ENCODE results near the gene DPP3. TPM values are rescaled to one million over a fixed set of nuclear protein-coding genes. Genes with fewer than 3 reads are reported as not detected.
A peak's percentile ranks its signal among the peaks of the same experiment; 100 is the strongest.

The DPP3 gene
- total and polyA plus RNA-seq, 12 donors: 6.2 to 28.9 (median 14.7) TPM

GRCh38 chr11:66466225-66467033 is 13.8 kb upstream of the DPP3 start, which contains the start of gene PELI3:
Gene PELI3 (plus strand): TSS chr11:66466905. CDS start chr11:66468129, 1,224 bp downstream.
- ATAC-seq (peak; percentile 97 to 99 (median 99)), DNase-seq (peak; percentile 92 to 97)
- peaks cover 0 to 10% (median 0%) of the 10 kb centered on the region in 11 donors for H3K9me3 ChIP-seq
- WGBS, 2 donors: 1% methylated on average over 37 to 45 of the region's 63 CpGs
- intact Hi-C loops (cut with DNase I): no loop called here
- H3K27me3 ChIP-seq: no peaks in the 10 kb centered on the region
- H3K4me3 ChIP-seq: peak within 1 kb of the TSS; percentile 42 to 97 (median 70)
- H3K36me3 ChIP-seq: peaks cover 0 to 15% (median 0%) of the 10 kb centered on the region in 9 donors
- peak within 1 kb of the TSS in 9 of 10 donors; percentile 15 to 85 (median 73) for H3K27ac ChIP-seq
- no peak for TF ChIP-seq CTCF (IDR thresholded peaks at IDR 0.05)
- H3K4me1 ChIP-seq: peaks cover 0 to 30% (median 18%) of the 10 kb centered on the region in 9 donors

- Histone ChIP-seq H3K4me1 (peaks cover 0 to 30% (median 18%) of the 10 kb centered on the region in 9 donors), H3K9me3 (peaks cover 0 to 10% (median 0%) of the 10 kb centered on the region in 11 donors), H3K27me3 (no peaks in the 10 kb centered on the region), H3K36me3 (peaks cover 0 to 22% (median 0%) of the 10 kb centered on the region in 9 donors), H3K4me3 (peak overlapping the region; percentile 16 to 97 (median 70)), H3K27ac (peak overlapping the region in 6 of 10 donors; percentile 30 to 81 (median 56))
- TF ChIP-seq CTCF (IDR thresholded peaks at IDR 0.05): peak in 4 of 9 donors; percentile 30 to 41 (median 34)
- intact Hi-C loops (cut with DNase I): no loop called here
- WGBS, 2 donors: 2 to 3% methylated on average over 57 to 72 of the region's 72 CpGs
- ATAC-seq (peak in 3 of 8 donors; percentile 1 to 21 (median 4)), DNase-seq (peak in 1 of 2 donors; percentile 49)
Measured at GRCh38 chr11:66467034-66467659, 13.1 kb upstream of the DPP3 start.

GRCh38 chr11:66467756-66468155 is 12.5 kb upstream of the DPP3 start:
- whole genome bisulfite sequencing, 2 donors: 62% methylated on average over 6 of the region's 6 CpGs
- Histone ChIP-seq H3K4me3 (peak overlapping the region in 9 of 10 donors; percentile 57 to 97 (median 71)), H3K4me1 (peaks cover 0 to 30% (median 18%) of the 10 kb centered on the region in 9 donors), H3K27ac (peak overlapping the region in 2 of 10 donors; percentile 30 to 48), H3K9me3 (peaks cover 0 to 7% (median 0%) of the 10 kb centered on the region in 11 donors), H3K36me3 (peaks cover 0 to 28% (median 1%) of the 10 kb centered on the region in 9 donors), H3K27me3 (no peaks in the 10 kb centered on the region)
- DNase-seq (no peak), ATAC-seq (peak in 1 of 8 donors; percentile 29)
- TF ChIP-seq CTCF (IDR thresholded peaks at IDR 0.05): no peak
- intact Hi-C loops (cut with DNase I): no loop called here

- WGBS, 2 donors: 86 to 89% methylated on average over 6 of the region's 6 CpGs
- Histone ChIP-seq H3K4me1 (peaks cover 0 to 30% (median 18%) of the 10 kb centered on the region in 9 donors), H3K4me3 (no peak overlapping the region), H3K9me3 (no peaks in the 10 kb centered on the region), H3K36me3 (peaks cover 0 to 37% (median 11%) of the 10 kb centered on the region in 9 donors), H3K27me3 (no peaks in the 10 kb centered on the region), H3K27ac (no peak overlapping the region)
- ATAC-seq: no peak
- TF ChIP-seq CTCF (IDR thresholded peaks at IDR 0.05): no peak
- no peak for DNase-seq
- intact Hi-C loops (cut with DNase I): no loop called here
Measured at GRCh38 chr11:66468691-66469090, 11.5 kb upstream of the DPP3 start.

Data from heart right ventricle (tissue), 16 donors.